ENCODE data around the gene RDH11.
"Not testable (repeated sequence)": the region's sequence is repeated elsewhere in the genome, so short reads cannot be mapped to it uniquely, and the experiment has no call there.

Gene RDH11

DNA sequence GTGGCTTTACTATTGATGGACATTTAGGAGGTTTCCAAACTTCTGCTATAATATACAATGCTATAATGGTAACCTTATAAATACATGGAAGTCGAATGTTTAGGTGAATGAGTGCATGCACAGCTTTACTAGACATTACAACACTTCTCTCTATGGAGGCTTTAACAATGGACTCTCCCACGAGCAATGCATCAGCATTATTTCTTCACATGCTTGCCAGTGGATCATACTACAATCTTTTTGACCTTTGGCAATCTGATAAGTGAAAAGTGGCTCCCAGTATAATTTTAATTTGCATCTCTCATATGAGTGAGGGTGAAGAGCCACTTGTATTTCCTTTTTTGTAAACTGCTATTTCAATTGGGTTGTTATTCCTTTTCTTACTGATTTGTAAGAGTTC lies 24.3 kb upstream of the RDH11 start:
- no peak overlapping the region for H3K4me3 ChIP-seq (ENCODE audit: low read depth, low read length)
- TF ChIP-seq, protein P1, sequence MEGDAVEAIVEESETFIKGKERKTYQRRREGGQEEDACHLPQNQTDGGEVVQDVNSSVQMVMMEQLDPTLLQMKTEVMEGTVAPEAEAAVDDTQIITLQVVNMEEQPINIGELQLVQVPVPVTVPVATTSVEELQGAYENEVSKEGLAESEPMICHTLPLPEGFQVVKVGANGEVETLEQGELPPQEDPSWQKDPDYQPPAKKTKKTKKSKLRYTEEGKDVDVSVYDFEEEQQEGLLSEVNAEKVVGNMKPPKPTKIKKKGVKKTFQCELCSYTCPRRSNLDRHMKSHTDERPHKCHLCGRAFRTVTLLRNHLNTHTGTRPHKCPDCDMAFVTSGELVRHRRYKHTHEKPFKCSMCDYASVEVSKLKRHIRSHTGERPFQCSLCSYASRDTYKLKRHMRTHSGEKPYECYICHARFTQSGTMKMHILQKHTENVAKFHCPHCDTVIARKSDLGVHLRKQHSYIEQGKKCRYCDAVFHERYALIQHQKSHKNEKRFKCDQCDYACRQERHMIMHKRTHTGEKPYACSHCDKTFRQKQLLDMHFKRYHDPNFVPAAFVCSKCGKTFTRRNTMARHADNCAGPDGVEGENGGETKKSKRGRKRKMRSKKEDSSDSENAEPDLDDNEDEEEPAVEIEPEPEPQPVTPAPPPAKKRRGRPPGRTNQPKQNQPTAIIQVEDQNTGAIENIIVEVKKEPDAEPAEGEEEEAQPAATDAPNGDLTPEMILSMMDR (IDR thresholded peaks at IDR 0.05; ENCODE audit: borderline replicate concordance, insufficient read depth, low read depth, low read length): no peak

DNA sequence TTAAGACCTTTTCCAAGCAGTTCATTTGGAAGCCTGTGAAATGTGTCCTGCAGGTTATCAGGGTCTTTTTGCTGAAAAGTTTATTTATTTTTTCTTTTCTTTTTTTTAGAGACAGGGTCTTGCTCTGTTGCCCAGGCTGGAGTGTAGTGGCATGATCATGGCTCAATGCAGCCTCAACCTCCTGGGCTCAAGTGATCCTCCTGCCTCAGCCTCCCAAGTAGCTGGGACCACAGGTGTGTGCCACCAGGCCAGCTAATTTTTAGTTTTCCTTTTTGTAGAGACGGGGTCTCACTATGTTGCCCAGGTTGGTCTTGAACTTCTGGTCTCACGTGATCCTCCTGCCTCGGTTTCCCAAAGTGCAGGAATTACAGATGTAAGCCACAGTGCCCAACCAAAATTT lies 23.8 kb upstream of the RDH11 start:
- not testable (repeated sequence) for H3K4me3 ChIP-seq (ENCODE audit: low read depth, low read length)

DNA sequence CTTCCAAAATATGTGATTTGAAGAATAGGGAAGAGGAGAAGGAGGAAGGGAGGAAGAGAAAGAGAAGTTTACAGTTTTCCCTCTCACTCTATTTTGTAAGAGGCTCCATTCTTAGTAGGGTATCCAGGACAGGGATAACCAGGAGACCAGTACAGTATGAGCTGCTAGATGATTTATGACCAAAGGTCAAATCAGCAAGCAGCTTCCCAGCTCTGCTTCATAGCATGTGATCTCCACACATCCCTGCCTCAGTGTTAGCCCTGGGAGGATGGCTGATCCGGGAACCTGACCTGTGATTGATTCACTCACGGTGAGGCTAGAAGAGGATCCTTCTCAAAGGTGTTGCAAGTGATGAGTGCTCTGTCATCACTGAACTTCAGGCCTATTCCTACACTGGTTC lies 22.7 kb upstream of the RDH11 start:
- no peak overlapping the region for H3K4me3 ChIP-seq (ENCODE audit: low read depth, low read length)
- TF ChIP-seq, protein P1 (IDR thresholded peaks at IDR 0.05; ENCODE audit: borderline replicate concordance, insufficient read depth, low read depth, low read length): no peak

DNA sequence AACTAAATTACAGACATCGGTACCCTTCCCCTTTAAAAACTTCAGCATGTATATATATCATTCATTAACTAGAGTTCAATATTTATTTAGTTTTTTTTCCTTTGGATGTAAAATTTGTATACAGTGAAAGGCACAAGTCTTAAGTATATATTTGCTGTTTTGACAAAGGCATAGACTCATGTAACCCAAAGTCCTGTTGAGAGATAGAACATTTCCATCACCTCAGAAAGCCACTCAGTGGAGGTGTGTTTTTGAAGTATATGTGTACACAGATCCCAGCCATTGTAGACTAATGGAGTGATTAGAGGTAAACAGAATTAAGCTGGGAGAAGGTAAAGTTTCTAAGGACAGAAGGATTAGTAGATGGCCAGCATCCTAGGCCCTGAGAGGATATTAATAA lies 21.5 kb upstream of the RDH11 start:
- TF ChIP-seq, protein P1 (IDR thresholded peaks at IDR 0.05; ENCODE audit: borderline replicate concordance, insufficient read depth, low read depth, low read length): no peak
- no peak overlapping the region for H3K4me3 ChIP-seq (ENCODE audit: low read depth, low read length)

DNA sequence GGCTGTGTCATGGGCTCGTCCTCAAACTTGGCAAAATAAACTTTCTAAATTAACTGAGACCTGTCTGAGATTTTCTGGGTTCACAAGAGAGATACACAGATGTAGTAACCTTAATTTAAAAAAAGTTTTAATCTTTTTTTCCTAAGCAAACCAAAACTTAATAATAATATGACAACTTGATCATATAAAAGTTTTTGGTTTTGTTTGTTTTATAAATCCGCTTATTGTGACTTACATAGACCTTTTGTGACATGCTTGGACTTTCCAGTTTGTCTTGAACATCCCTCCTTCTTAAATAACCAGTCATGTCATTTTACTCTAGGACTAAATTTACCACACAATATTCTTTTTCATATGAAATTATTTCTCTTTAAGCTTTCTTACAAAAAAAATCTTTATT lies 14.6 kb upstream of the RDH11 start:
- H3K4me3 ChIP-seq (ENCODE audit: low read depth, low read length): no peak overlapping the region
- TF ChIP-seq, protein P1 (IDR thresholded peaks at IDR 0.05; ENCODE audit: borderline replicate concordance, insufficient read depth, low read depth, low read length): no peak

- not testable (repeated sequence) for H3K4me3 ChIP-seq (ENCODE audit: low read depth, low read length)
These were observed 14.2 kb upstream of the RDH11 start for GRCh38 chr14:67709796-67710195.

DNA sequence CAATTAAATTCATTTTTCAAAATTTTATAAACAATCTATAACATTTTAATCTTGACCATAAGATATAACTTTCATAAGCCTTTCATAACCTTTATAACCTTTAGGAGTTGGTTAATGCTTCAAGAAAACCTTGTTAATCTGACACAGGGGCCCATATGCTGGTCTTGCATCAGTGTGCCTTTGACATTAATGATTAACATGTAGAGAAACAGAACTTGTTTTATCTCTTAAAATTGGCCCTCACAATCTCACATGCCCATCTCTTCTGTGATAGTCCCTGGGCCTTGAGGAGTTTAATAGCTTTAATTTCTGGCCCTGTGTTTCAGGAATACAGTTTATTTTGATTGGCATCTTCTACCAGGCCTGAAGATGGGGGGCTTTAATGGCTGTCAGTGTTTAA lies 13.8 kb upstream of the RDH11 start:
- H3K4me3 ChIP-seq (ENCODE audit: low read depth, low read length): not testable (repeated sequence)

- TF ChIP-seq, protein P1 (IDR thresholded peaks at IDR 0.05; ENCODE audit: borderline replicate concordance, insufficient read depth, low read depth, low read length): no peak
- H3K4me3 ChIP-seq (ENCODE audit: low read depth, low read length): no peak overlapping the region
These were observed 9.6 kb upstream of the RDH11 start for GRCh38 chr14:67705211-67705610.

DNA sequence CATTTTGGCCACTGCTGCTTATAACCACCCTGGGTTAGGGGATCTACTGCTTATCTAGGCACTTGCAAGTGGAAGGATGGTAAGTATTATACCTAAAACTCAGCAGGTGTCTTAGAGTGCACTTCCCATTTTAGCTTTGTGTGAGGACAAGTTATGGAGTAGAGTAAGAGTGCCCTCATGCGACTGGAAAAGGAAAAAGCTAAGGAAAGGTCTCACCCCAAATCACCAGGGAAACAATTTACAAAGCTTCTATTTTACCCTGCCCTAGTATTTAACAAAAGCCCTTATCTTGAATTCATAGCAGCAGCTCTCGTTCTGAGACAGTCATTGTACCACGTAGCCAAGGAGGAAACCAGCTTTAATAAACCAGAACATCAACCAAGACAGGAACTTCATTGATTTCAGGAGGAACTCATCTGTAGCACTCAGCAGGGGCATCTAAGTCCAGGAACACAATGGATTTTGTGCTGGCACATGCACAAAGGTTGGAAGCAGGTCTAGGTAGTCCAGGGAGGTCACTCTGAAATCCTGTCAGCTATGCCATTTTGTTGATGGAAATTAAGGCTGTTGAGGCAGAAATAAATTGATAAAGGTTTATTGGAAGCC lies 9.0 kb upstream of the RDH11 start:
- H3K4me3 ChIP-seq (ENCODE audit: low read depth, low read length): no peak overlapping the region
- TF ChIP-seq, protein P1 (IDR thresholded peaks at IDR 0.05; ENCODE audit: borderline replicate concordance, insufficient read depth, low read depth, low read length): peak; percentile 66; the same call in 1 of the 2 replicates

Data from GM12875 (cell line).